GM18951 (cell line): ENCODE data around the gene TMEM61.
"Not testable (repeated sequence)": the region's sequence is repeated elsewhere in the genome, so short reads cannot be mapped to it uniquely, and the experiment has no call there.

Source experiments
- POLR2A ChIP-seq: IDR thresholded peaks from 4 replicates; pipeline ENCODE4 v1.6.1; 2011; ENCODE audit warnings: mild to moderate bottlenecking; ENCODE audit not compliant: insufficient read length, insufficient read depth; ENCODE audit errors: extremely low read depth
- in situ Hi-C: fragments of 300-500 bp; cut with MboI; formaldehyde crosslinking; loops from one replicate; pipeline ENCODE4 v1.12.0; 2022; ENCODE audit warnings: low sequenced_read_pairs, mixed read lengths, inconsistent platforms; ENCODE audit not compliant: unreplicated experiment

Gene TMEM61

GRCh38 chr1:54950369-54951163 lies 29.9 kb upstream of the TMEM61 start:
- TF ChIP-seq POLR2A = no peak
- in situ Hi-C loops = loop anchor here (5.0 kb wide), 1 partner anchor 47 kb away; the partner anchor contains the start of gene BSND

DNA sequence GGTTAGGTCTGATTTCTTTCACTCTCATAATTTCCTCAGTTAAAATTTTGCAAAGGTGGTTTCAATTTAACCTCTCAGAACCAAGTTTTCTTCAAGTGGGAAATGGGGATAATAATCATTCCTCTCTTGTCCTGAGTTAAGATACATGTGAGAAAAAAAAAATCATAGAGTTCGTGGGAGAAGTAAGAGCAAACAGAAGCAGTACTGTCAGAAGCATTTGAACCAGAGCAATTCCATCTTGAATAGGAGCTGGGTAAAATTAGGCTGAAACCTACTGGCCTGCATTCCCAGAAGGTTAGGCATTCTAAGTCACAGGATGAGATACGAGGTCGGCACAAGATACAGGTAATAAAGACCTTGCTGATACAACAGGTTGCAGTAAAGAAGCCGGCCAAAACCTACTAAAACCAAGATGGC lies 28.6 kb upstream of the TMEM61 start:
- TF ChIP-seq POLR2A = no peak
- in situ Hi-C loops = loop anchor here (5.0 kb wide), 1 partner anchor 45 kb away; the partner anchor contains the start of gene BSND

DNA sequence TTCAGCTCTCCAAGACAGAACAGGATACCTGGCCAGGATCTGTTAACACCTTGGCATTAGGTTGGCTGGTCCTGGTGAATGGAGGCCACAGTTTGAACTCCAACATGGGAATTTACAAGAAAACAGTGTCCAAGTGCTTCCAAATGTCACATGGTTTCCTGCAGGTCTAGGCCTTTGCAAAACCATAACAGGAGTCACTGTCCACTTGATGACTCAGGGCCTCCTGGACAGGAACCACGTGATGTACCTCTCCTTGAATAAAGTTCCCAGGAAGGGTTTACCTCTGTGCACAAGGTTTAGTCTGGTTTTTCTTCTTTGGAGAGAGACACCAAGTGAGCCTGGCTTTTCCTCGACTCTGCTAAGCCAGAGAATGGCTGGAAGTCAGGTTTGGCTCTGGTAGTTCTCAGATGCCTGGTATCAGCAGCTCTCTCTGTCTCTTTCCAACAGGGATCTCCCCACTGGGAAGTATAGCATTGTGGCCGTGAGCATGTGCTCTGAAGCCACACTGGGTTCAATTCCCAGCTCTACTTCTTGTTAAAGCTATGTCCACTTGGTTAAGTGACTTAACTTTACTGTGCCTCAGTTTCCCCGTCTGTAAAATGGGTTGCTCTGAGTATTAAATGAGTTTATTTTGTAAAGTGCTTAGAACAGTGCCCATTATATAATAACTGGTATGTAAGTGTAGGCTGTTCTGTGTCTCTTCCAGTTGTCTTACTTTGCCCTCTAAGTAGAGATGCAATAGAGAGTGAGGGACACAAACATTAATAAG lies 27.3 kb upstream of the TMEM61 start:
- in situ Hi-C loops = loop anchor here (5.0 kb wide), 1 partner anchor 44 kb away; the partner anchor contains the start of gene BSND

GRCh38 chr1:54953846-54954245 lies 26.6 kb upstream of the TMEM61 start:
- in situ Hi-C loops = loop anchor here (5.0 kb wide), 1 partner anchor 43 kb away; the partner anchor contains the start of gene BSND
- no peak for TF ChIP-seq POLR2A

More for the DNA sequence above, 27.3 kb upstream of the TMEM61 start:
- TF ChIP-seq POLR2A = no peak

- TF ChIP-seq POLR2A = no peak
- in situ Hi-C loops = no loop called here
These were observed 25.1 kb upstream of the TMEM61 start for GRCh38 chr1:54955359-54955758.

DNA sequence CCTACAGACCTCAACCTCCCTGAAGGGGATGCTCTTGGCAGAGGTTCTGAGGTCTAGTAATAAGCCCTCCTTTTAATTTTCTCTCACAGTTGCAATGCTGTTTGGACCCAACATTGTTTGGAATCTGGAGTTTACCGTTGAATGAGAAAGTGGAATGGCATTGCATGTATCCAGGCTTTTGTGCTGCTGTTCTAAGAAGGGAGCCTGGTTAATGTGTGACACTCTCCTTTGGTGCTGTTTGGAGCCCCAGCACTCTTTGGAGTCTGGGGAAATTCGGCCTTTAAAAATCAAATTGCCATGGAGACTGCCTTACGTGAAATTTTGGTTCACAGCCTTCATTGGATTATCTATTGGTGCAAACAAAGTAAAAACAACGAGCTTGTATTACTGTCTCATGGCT lies 23.7 kb upstream of the TMEM61 start:
- TF ChIP-seq POLR2A = no peak
- in situ Hi-C loops = no loop called here

DNA sequence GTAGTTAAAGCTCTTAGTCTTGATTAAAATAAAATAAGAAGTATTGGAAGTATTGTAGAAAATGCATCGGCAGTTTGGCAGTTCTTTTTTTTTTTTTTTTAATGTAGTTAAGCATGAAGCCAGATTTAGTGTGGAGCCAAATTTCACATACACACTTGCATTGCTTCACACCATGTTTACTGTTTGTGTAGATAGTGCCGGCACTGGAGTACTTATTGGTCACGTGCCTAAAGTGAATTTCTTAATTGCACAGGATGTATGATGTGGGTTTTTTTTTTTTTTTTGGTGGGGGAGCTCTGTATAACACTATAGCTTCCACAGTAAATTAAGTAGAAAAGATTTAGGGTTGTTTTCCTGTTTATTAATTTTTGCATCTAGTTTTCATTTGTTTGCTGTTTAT lies 21.2 kb upstream of the TMEM61 start:
- in situ Hi-C loops = no loop called here

DNA sequence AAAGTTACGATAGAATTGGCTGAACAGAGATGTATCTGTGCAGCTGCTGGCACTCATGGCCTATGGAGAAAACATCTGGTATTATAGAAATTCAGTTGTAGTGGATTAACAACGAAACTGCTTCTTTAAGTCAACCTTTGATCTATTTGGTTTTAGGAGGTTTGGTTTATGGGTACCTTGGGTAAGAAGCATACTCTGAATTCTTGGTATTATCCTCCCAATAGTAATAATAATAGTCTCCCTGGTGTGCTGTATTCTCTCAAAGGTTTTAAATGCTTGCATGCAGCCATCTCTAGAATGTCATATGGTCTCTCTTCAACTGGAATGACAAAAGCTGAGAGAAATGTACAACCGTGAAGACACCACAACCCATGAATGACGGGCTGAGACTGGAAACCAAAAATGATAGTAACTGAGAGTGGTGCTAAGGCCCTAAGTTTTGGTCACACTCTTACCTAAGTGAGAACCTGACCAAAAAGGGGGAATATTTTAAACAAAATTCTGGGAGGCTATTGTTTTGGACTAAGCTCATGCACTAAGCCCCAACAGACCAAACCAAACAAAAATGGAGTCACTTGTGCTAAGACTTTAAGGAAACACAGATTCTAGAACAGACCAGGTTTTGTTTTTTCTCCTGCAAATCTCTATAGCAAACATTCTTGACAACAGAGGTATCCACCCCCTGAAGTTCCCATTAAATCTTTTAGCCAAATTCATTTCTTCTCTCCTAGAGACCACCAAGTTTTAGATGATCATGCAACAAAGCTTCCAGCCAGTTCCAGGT lies 17.6 kb upstream of the TMEM61 start:
- no peak for TF ChIP-seq POLR2A
- in situ Hi-C loops = no loop called here

More for the DNA sequence above, 21.2 kb upstream of the TMEM61 start:
- TF ChIP-seq POLR2A = no peak

DNA sequence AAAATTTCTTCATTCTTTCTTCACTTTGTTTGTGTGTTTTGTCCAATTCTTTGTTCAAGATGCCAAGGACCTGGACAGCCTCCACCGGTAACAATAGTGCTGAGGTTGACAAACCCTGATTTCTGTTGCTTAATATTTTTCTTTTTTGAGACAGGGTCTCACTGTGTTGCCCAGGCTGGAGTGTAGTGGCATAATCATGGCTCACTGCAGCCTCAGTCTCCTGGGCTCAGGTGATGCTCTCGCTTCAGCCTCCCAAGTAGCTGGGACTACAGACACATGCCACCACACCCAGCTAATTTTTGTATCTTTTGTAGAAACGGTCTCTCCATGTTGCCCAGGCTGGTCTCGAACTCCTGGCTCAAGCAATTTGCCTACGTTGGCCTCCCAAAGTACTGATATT lies 16.6 kb upstream of the TMEM61 start:
- in situ Hi-C loops = not testable (repeated sequence)

- no peak for TF ChIP-seq POLR2A
- in situ Hi-C loops = no loop called here
These were observed 14.6 kb upstream of the TMEM61 start for GRCh38 chr1:54965624-54966340.

DNA sequence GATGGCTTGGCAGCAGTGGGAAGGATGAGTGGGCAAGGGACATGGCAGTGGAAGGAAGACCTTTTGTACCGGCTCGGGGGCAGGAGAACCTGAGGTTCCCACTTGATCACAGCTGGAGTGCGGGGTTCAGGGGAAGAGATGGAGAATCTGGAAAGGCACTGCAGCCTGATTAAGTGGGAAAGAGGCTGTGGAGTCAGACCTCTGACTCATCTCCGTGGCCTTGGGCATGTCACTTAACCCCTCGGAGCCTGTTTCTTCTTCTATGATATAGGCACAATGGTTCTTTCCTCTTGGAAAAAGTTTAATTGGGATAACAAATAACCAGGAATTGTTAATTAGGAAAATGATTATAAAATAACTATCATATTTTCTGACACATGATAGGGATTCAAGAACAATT lies 13.1 kb upstream of the TMEM61 start:
- TF ChIP-seq POLR2A = no peak

DNA sequence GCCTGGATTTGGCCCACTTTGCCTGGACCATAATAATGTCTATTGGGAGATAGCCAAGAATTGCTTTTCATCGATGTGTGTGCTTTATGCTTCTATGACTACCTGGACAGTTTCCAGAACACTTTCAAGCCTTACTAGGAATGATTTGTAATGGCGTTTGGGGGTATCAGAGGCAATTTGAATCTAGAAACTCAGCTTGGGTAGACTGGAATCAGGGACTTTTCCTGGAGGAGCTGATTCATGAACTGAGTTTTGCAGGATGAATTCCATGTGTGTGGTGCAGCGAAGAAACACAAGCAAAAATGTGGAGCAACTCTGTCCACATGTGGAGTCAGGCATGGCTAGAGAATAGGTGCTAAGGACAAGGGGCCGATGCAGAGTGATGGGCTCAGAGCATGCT lies 11.9 kb upstream of the TMEM61 start:
- in situ Hi-C loops = no loop called here
- TF ChIP-seq POLR2A = no peak

More for the DNA sequence above, 13.1 kb upstream of the TMEM61 start:
- in situ Hi-C loops = no loop called here
